ENCODE data around the gene CPSF3. TPM values are rescaled to one million over a fixed set of nuclear protein-coding genes. Genes with fewer than 3 reads are reported as not detected.

CPSF3 gene
- total and polyA plus RNA-seq, 12 donors = 12.8 to 19.8 (median 16.1) TPM

DNA sequence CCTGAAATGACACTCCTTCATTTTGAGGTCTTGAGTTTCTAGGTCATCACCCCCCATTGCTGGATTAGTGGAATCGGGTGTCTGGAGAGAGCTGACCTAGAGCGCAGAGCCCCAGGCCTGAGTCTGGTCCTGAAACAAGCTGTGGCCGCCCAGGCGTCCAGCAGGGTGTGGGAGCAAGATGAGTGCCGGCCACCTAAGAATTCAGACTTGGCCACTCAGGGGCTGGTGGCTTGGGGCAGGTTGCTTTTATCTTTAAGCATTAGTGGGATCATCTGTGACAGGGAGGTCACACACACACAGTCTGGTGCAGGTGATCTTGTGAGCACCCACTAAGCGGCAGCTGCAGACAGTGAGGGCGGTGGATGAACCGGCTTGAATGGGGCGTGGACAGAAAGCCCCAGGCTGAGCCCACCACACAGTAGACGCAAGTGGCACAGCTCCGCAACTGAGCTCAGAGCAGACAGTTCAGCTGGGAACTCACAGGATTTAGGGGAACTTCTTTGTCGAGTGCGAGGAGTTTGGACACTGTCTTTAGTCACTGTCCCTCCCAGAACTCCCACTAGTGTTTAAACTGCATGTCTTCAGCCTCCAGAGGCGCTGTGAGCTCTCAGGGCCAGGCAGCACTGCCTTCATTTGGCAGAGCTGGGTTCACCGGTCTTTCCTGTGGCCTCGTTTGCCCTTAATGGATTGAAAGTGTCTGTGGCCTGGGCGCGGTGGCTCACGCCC, 21.6 kb upstream of the CPSF3 start:
- peak in 4 of 8 donors; percentile 20 to 46 (median 26) for ATAC-seq
- no peak overlapping the region for H3K27ac ChIP-seq

DNA sequence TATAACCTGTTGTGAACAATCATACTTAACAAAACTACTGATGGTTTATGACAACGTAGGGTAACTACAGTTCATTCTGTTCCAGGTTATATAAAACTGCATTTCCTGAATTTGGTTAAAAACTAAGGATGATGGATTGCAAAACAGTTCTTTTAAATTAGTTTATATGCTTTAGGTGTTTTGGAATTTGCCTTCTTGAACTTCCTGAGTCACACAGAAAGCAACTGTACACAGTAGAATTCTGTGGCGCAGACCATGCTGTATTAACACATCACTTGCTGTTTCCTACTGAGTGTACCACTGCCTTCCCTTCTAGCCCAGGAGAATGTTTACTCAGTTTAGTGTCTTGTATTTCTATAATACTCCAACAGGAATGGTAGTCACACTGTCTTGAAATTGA, 19.5 kb upstream of the CPSF3 start:
- Histone ChIP-seq H3K36me3 (peaks cover 0 to 93% (median 5%) of the 10 kb centered on the region in 9 donors), H3K27ac (peak overlapping the region in 2 of 10 donors; percentile 26 to 32), H3K27me3 (no peaks in the 10 kb centered on the region), H3K4me3 (no peak overlapping the region), H3K9me3 (no peaks in the 10 kb centered on the region), H3K4me1 (peaks cover 0 to 47% (median 11%) of the 10 kb centered on the region in 9 donors)
- no peak for TF ChIP-seq CTCF (IDR thresholded peaks at IDR 0.05)
- DNase-seq (no peak), ATAC-seq (no peak)
- WGBS, 2 donors = 50 to 56% methylated on average over 2 of the region's 2 CpGs
- intact Hi-C loops (cut with DNase I) = no loop called here

More for the DNA sequence above, 21.6 kb upstream of the CPSF3 start:
- no peak for TF ChIP-seq CTCF (IDR thresholded peaks at IDR 0.05)
- WGBS, 2 donors = 90 to 91% methylated on average over 19 of the region's 19 CpGs
- Histone ChIP-seq H3K36me3 (peaks cover 0 to 92% (median under 1%) of the 10 kb centered on the region in 9 donors), H3K27me3 (no peaks in the 10 kb centered on the region), H3K4me1 (peaks cover 0 to 38% (median 11%) of the 10 kb centered on the region in 9 donors), H3K9me3 (no peaks in the 10 kb centered on the region), H3K4me3 (no peak overlapping the region)
- intact Hi-C loops (cut with DNase I) = no loop called here
- DNase-seq = no peak

- H3K36me3 ChIP-seq = peaks cover 0 to 93% (median 5%) of the 10 kb centered on the region in 9 donors
- WGBS, 2 donors = 85 to 91% methylated on average over 4 of the region's 4 CpGs
- H3K9me3 ChIP-seq = no peaks in the 10 kb centered on the region
These were observed 19.0 kb upstream of the CPSF3 start for GRCh38 chr2:9404451-9404850.

GRCh38 chr2:9405636-9406035, 17.8 kb upstream of the CPSF3 start:
- Histone ChIP-seq H3K27me3 (no peaks in the 10 kb centered on the region), H3K9me3 (no peaks in the 10 kb centered on the region), H3K27ac (no peak overlapping the region), H3K4me1 (peaks cover 0 to 39% (median 7%) of the 10 kb centered on the region in 9 donors), H3K36me3 (peaks cover 0 to 96% (median 8%) of the 10 kb centered on the region in 9 donors), H3K4me3 (no peak overlapping the region)
- WGBS, 2 donors = 91 to 94% methylated on average over 2 of the region's 2 CpGs
- no peak for TF ChIP-seq CTCF (IDR thresholded peaks at IDR 0.05)
- intact Hi-C loops (cut with DNase I) = no loop called here
- ATAC-seq (no peak), DNase-seq (no peak)

More at GRCh38 chr2:9404451-9404850, 19.0 kb upstream of the CPSF3 start:
- intact Hi-C loops (cut with DNase I) = no loop called here
- H3K4me1 ChIP-seq = peaks cover 0 to 41% (median 7%) of the 10 kb centered on the region in 9 donors
- no peak overlapping the region for H3K27ac ChIP-seq
- ATAC-seq (no peak), DNase-seq (no peak)
- no peak overlapping the region for H3K4me3 ChIP-seq
- TF ChIP-seq CTCF (IDR thresholded peaks at IDR 0.05) = no peak
- no peaks in the 10 kb centered on the region for H3K27me3 ChIP-seq
